Stomach (tissue), 9 donors: ENCODE results near the gene SEC22A. TPM values are rescaled to one million over a fixed set of nuclear protein-coding genes. Genes with fewer than 3 reads are reported as not detected.

ENCODE experiments used
- DNase-seq, 2 donors: peaks; one replicate each; pipeline versions ENCODE4 v3.0.0 to v3.0.0-alpha.2; 2013 to 2019
- H3K27ac ChIP-seq, 5 donors: fragments of 200-600 bp in 4 of 5; sonication (generic) in 4 of 5; one replicate each; pipeline ENCODE4 v1.5.1; 2013 to 2019; ENCODE audit warnings: mild to moderate bottlenecking in 1 of 5, moderate library complexity in 1 of 5
- H3K27me3 ChIP-seq, 3 donors: fragments of 200-600 bp; sonication (generic); one replicate each; pipeline ENCODE4 v1.5.1; 2017 to 2019; ENCODE audit warnings: mixed run types in 1 of 3
- H3K36me3 ChIP-seq, 4 donors: fragments of 200-600 bp; sonication (generic); 1 replicate in 3 of 4; 2 replicates in 1 of 4; pipeline ENCODE4 v1.5.1; 2016 to 2019
- H3K4me1 ChIP-seq, 4 donors: fragments of 200-600 bp; sonication (generic); one replicate each; pipeline ENCODE4 v1.5.1; 2016 to 2019
- H3K4me3 ChIP-seq, 4 donors: fragments of 200-600 bp; sonication (generic) in 3 of 4; one replicate each; pipeline ENCODE4 v1.5.1; 2016 to 2019; ENCODE audit warnings: mild to moderate bottlenecking in 1 of 4
- H3K9me3 ChIP-seq, 4 donors: fragments of 200-600 bp; sonication (generic); one replicate each; pipeline ENCODE4 v1.5.1; 2016 to 2019
- EP300 ChIP-seq: sonication (generic); formaldehyde crosslinking; IDR thresholded peaks from one replicate; pipeline ENCODE4 v1.6.1; 2017; ENCODE audit warnings: antibody characterized with exemption
- POLR2A ChIP-seq, 4 donors: fragments of 450-650 bp; IDR thresholded peaks; one replicate each; pipeline ENCODE4 v1.6.1; 2016; ENCODE audit warnings: antibody characterized with exemption in 4 of 4, control low read depth in 2 of 4, mild to moderate bottlenecking in 1 of 4, moderate library complexity in 1 of 4
- POLR2AphosphoS5 ChIP-seq, 3 donors: sonication (generic); formaldehyde crosslinking; IDR thresholded peaks; one replicate each; pipeline ENCODE4 v1.6.1; 2016; ENCODE audit warnings: antibody characterized with exemption in 3 of 3
- WGBS, 5 donors: extraction: QIAGEN DNeasy Blood & Tissue Kit in 3 of 5; methylation state at CpG; one replicate each; pipeline versions ENCODE4 v1.1.5 to v1.1.7; 2013 to 2018; 5-methylcytosine and 5-hydroxymethylcytosine counted together
- intact Hi-C: fragments of 100-400 bp; cut with DNase I; formaldehyde crosslinking; loops from one replicate; pipeline ENCODE4 v1.15.1; 2023; ENCODE audit warnings: low total_unique reads
- polyA plus RNA-seq, 3 donors: library from polyadenylated mRNA; stranded (reverse); fragments of 200-250 nt; gene quantifications; one replicate each; pipeline ENCODE4 v1.2.3, GENCODE V29; 2013
- total RNA-seq, 5 donors: library from RNA; depleted of rRNA; stranded (reverse); fragments of >200 nt; gene quantifications; one replicate each; pipeline versions ENCODE4 v1.1.0 to v1.2.3, GENCODE V29; 2014 to 2016
- TF ChIP-seq, protein P1 (sequence below), 7 experiments: fragments of 450-650 bp in 4 of 7; fragments of 200-600 bp in 3 of 7; sonication (generic) in 3 of 7; IDR thresholded peaks; one replicate each; pipeline ENCODE4 v1.5.1; 2016 to 2019; ENCODE audit warnings: antibody characterized with exemption in 7 of 7, control low read depth in 2 of 7, mild to moderate bottlenecking in 1 of 7
- donor health status: healthy with polysubstance abuse.
- donor health status: Bipolar disorder and iron deficiency.
- donor health status: healthy.

SEC22A gene
- total and polyA plus RNA-seq, 8 donors: 1.6 to 26.6 (median 6.7) TPM; not detected in 1

DNA sequence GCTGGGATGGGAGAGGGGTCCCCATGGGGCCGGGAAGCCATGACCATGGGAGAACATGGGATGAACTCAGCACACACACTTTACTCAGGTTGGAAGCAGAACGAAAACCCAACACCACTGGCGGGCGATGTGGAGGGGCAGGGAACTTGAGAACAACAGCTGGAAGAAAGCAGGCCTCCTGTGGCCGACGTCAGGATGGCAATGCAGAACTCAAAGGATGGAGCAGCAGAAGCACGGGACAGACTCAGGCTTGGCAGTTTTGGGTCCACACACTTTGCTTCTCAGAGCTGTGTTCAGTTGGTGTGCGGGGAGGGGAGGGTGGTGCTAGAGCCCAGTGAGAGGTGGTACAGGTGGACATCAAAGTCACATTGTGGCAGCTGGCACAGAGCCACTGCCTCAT, 80.7 kb downstream of the SEC22A start:
- Histone ChIP-seq H3K9me3 (no peaks in the 10 kb centered on the region), H3K27ac (no peak overlapping the region), H3K27me3 (no peaks in the 10 kb centered on the region), H3K36me3 (peaks cover 3 to 75% (median 37%) of the 10 kb centered on the region in 4 donors), H3K4me1 (no peaks in the 10 kb centered on the region), H3K4me3 (no peak overlapping the region)
- 76 to 83% (median 79%) methylated on average over 8 of the region's 8 CpGs for WGBS, 5 donors
- TF ChIP-seq POLR2AphosphoS5 (IDR thresholded peaks at IDR 0.05) (no peak), EP300 (no peak), POLR2A (IDR thresholded peaks at IDR 0.05) (no peak)
- TF ChIP-seq, protein P1, sequence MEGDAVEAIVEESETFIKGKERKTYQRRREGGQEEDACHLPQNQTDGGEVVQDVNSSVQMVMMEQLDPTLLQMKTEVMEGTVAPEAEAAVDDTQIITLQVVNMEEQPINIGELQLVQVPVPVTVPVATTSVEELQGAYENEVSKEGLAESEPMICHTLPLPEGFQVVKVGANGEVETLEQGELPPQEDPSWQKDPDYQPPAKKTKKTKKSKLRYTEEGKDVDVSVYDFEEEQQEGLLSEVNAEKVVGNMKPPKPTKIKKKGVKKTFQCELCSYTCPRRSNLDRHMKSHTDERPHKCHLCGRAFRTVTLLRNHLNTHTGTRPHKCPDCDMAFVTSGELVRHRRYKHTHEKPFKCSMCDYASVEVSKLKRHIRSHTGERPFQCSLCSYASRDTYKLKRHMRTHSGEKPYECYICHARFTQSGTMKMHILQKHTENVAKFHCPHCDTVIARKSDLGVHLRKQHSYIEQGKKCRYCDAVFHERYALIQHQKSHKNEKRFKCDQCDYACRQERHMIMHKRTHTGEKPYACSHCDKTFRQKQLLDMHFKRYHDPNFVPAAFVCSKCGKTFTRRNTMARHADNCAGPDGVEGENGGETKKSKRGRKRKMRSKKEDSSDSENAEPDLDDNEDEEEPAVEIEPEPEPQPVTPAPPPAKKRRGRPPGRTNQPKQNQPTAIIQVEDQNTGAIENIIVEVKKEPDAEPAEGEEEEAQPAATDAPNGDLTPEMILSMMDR (IDR thresholded peaks at IDR 0.05): no peak
- intact Hi-C loops: no loop called here
- no peak for DNase-seq

DNA sequence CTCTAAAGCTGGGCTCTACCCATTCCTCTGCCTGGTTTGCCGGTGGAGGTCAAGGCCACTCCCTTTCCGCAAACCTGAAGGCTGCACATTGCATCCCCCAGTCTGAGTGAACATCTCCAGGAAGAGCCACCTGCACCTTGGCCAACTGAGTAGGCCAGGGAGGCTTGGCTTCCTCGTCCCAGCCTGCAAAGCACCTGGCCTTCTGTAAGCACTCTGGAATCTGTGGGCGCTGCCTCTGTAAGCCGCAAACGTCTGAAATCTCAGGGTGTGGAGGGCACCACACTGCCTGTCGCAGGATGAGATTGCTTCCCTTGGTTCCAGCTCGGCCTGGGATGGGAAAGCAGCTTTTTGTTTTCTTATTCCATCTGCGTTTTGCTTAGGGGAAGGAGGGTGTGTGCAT, 81.3 kb downstream of the SEC22A start:
- Histone ChIP-seq H3K4me1 (no peaks in the 10 kb centered on the region), H3K9me3 (no peaks in the 10 kb centered on the region), H3K4me3 (no peak overlapping the region), H3K27me3 (no peaks in the 10 kb centered on the region), H3K36me3 (peaks cover 3 to 81% (median 37%) of the 10 kb centered on the region in 4 donors), H3K27ac (no peak overlapping the region)
- intact Hi-C loops: no loop called here
- TF ChIP-seq EP300: no peak
- TF ChIP-seq, protein P1 (IDR thresholded peaks at IDR 0.05): no peak
- no peak for TF ChIP-seq POLR2A (IDR thresholded peaks at IDR 0.05)
- TF ChIP-seq POLR2AphosphoS5 (IDR thresholded peaks at IDR 0.05): no peak
- DNase-seq: no peak
- WGBS, 5 donors: 70 to 75% (median 72%) methylated on average over 9 of the region's 9 CpGs

DNA sequence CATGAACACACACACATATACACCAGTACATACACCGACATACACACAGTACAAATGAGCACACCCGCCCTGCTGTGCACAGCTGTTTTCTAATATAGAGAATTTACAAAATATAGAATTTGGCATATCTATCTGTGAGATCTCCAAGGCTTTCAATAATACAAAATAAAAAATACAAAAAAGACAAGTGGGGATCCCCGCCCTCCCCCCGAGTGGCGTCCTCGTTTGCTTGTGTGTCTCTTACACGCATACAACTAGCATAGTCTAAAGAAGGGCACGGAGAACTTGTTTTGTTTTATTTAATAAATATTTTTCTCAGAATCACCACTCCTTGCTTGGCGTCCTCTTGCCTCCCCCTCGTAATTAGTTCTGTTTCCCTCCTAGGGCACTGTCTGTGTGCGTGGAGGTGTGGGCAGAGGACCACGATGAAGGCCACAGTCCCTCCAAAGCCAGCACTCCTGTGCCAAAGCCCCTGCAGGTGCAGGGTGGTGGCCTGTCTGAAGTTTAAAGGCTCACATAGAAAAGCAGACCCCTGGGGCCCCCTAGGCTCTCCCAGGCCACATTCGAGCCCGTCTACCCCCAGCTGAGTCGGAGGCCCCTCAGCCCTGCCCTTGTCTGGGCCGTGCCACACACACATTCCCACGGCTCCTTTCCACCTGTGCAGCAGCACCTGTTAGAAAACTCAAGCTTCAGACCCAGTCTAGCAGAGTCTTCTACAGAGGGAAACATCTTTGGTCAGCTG, 82.1 kb downstream of the SEC22A start:
- no peak overlapping the region for H3K27ac ChIP-seq
- H3K9me3 ChIP-seq: no peaks in the 10 kb centered on the region
- WGBS, 5 donors: 80 to 88% (median 85%) methylated on average over 12 to 17 of the region's 17 CpGs
- DNase-seq: no peak
- no peak overlapping the region for H3K4me3 ChIP-seq
- intact Hi-C loops: no loop called here
- H3K27me3 ChIP-seq: no peaks in the 10 kb centered on the region
- TF ChIP-seq POLR2A (IDR thresholded peaks at IDR 0.05) (no peak), EP300 (no peak), POLR2AphosphoS5 (IDR thresholded peaks at IDR 0.05) (no peak)
- TF ChIP-seq, protein P1 (IDR thresholded peaks at IDR 0.05): no peak
- H3K4me1 ChIP-seq: no peaks in the 10 kb centered on the region
- peaks cover 3 to 85% (median 40%) of the 10 kb centered on the region in 4 donors for H3K36me3 ChIP-seq

DNA sequence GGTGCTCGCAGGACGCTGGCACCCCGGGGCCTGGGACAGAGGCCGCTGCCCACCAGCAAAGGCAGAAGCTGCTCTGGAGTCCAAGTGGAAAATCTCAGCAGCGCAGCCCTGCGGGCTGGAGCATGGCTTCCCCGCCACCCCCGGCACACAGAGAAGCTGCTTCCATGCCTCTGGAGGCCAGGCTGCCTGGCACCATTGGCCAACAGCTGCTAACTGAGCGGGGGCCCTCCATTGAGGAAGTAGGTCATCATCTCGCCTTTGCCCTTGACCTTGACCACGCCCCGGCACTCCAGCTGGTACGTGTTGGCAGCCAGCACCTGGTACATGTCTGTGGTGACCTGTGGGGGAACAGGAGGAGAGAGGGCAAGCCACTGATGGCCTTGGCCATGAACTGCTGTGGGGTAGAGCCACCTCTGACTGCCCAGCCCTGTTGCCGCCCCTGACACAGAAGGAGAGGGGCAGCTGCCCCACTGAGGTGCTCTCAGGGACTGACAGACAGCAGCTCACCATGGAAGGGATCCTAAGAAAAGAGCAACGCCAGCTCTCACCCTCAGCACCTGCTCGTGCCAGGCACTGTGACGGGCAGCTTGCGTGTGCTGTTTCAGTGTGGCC, 82.8 kb downstream of the SEC22A start:
- intact Hi-C loops: no loop called here
- Histone ChIP-seq H3K4me1 (peaks cover 0 to 2% (median 0%) of the 10 kb centered on the region in 4 donors), H3K27me3 (no peaks in the 10 kb centered on the region), H3K9me3 (no peaks in the 10 kb centered on the region), H3K4me3 (no peak overlapping the region), H3K36me3 (peaks cover 3 to 92% (median 42%) of the 10 kb centered on the region in 4 donors), H3K27ac (no peak overlapping the region)
- WGBS, 5 donors: 77 to 86% (median 81%) methylated on average over 7 to 18 of the region's 18 CpGs
- no peak for DNase-seq
- TF ChIP-seq EP300: no peak
- TF ChIP-seq, protein P1 (IDR thresholded peaks at IDR 0.05): no peak
- TF ChIP-seq POLR2A (IDR thresholded peaks at IDR 0.05): no peak
